K562 (cell line): ENCODE data around the gene NT5C1B. TPM values are rescaled to one million over a fixed set of nuclear protein-coding genes. Genes with fewer than 3 reads are reported as not detected.

Source experiments
- CC2D1A ChIP-seq: fragments of 450-650 bp; IDR thresholded peaks from 2 replicates; pipeline ENCODE4 v1.6.1; 2017; ENCODE audit warnings: mild to moderate bottlenecking
- FOXA1 ChIP-seq: fragments of 450-650 bp; IDR thresholded peaks from 2 replicates; pipeline ENCODE4 v1.6.1; 2016; ENCODE audit warnings: mild to moderate bottlenecking, borderline replicate concordance
- KAT8 ChIP-seq: fragments of 450-650 bp; IDR thresholded peaks from 2 replicates; pipeline ENCODE4 v1.6.1; 2016; ENCODE audit warnings: low read depth, mild to moderate bottlenecking
- KDM5B ChIP-seq: fragments of 200-600 bp; sonication (generic); IDR thresholded peaks from 2 replicates; pipeline ENCODE4 v1.6.1; 2012; ENCODE audit warnings: low read depth, mild to moderate bottlenecking, moderate library complexity, low read length, control low read depth, inconsistent platforms; ENCODE audit not compliant: insufficient replicate concordance
- MXI1 ChIP-seq: IDR thresholded peaks from 2 replicates; pipeline ENCODE4 v1.6.1; 2011; ENCODE audit warnings: low read depth, mild to moderate bottlenecking, improper control_type of control experiment, low read length
- PHTF2 ChIP-seq: fragments of 250-450 bp; sonication (Bioruptor Pico); IDR thresholded peaks from 2 replicates; pipeline ENCODE4 v1.5.0; 2021; ENCODE audit warnings: mild to moderate bottlenecking
- POLR2H ChIP-seq: IDR thresholded peaks from 2 replicates; pipeline ENCODE4 v1.6.1; 2016; ENCODE audit warnings: missing genetic modification characterization, low read depth, mild to moderate bottlenecking, control low read depth, missing compliant biosample characterization, moderate library complexity
- RBBP5 ChIP-seq: fragments of 200-600 bp; sonication (generic); IDR thresholded peaks from 2 replicates; pipeline ENCODE4 v1.6.1; 2012; ENCODE audit warnings: borderline replicate concordance, mild to moderate bottlenecking, low read length, control low read depth, inconsistent platforms; ENCODE audit not compliant: insufficient read depth, poor library complexity, severe bottlenecking
- RFX7 ChIP-seq: fragments of 250-450 bp; sonication (Bioruptor Pico); IDR thresholded peaks from 2 replicates; pipeline ENCODE4 v1.5.1; 2021; ENCODE audit warnings: mild to moderate bottlenecking
- TAF15 ChIP-seq: fragments of 200-400 bp; formaldehyde crosslinking; IDR thresholded peaks from 2 replicates; pipeline ENCODE4 v1.6.1; 2017; ENCODE audit warnings: mild to moderate bottlenecking, low read depth, low read length, moderate library complexity
- TOE1 ChIP-seq, 2 experiments: fragments of 450-650 bp in 1 of 2; sonication (generic) in 1 of 2; formaldehyde crosslinking in 1 of 2; IDR thresholded peaks; 2 replicates each; pipeline versions ENCODE4 v1.7.1 to v1.8.0; 2016 to 2022; ENCODE audit warnings: borderline replicate concordance in 2 of 2, mild to moderate bottlenecking in 2 of 2, antibody characterized with exemption in 1 of 2, inconsistent platforms in 1 of 2, low read depth in 1 of 2, missing genetic modification reagents in 1 of 2, moderate library complexity in 1 of 2
- XRCC5 ChIP-seq: fragments of 200-400 bp; formaldehyde crosslinking; IDR thresholded peaks from 2 replicates; pipeline ENCODE4 v1.6.1; 2017; ENCODE audit warnings: low read depth, mild to moderate bottlenecking, low read length
- YY1 ChIP-seq, 3 experiments: IDR thresholded peaks; 2 replicates each; pipeline ENCODE4 v1.6.1; 2011; ENCODE audit warnings: low read length in 2 of 3, mild to moderate bottlenecking in 2 of 3, moderate library complexity in 2 of 3, borderline replicate concordance in 1 of 3, control low read depth in 1 of 3, low read depth in 1 of 3; ENCODE audit not compliant: insufficient read depth in 3 of 3, insufficient replicate concordance in 2 of 3, control insufficient read depth in 1 of 3, insufficient read length in 1 of 3; ENCODE audit errors: extremely low read depth in 1 of 3
- ZBED1 ChIP-seq: IDR thresholded peaks from 2 replicates; pipeline ENCODE4 v1.6.1; 2014
- ZBTB17 ChIP-seq: fragments of 450-650 bp; formaldehyde crosslinking; IDR thresholded peaks from 2 replicates; pipeline ENCODE4 v1.4.0; 2020; ENCODE audit warnings: mild to moderate bottlenecking
- polyA plus RNA-seq, 8 experiments: library from polyadenylated mRNA; depleted of rRNA in 4 of 8; stranded (reverse) in 5 of 8; unstranded in 3 of 8; fragments of >200 nt; fragmentation: Nextera tagmentation in 2 of 8; fragmentation: Illumina TruSeq in 1 of 8; extraction: Ambion mirVana in 2 of 8; extraction: Trizol in 1 of 8; gene quantifications; 2 replicates each; pipeline versions ENCODE4 v1.2.1 to v1.2.3, GENCODE V29; 2011 to 2014; ENCODE audit warnings: inconsistent platforms in 1 of 8, missing spikeins in 1 of 8
- total RNA-seq, 7 experiments: library from RNA; depleted of rRNA in 6 of 7; stranded (reverse); fragments of >200 nt in 6 of 7; fragmentation: Illumina TruSeq in 2 of 7; extraction: Trizol in 2 of 7; gene quantifications; 2 replicates each; pipeline versions ENCODE4 v1.2.1 to v1.2.3, GENCODE V29; 2011 to 2021; ENCODE audit warnings: low replicate concordance in 1 of 7
- TF ChIP-seq, protein P1 (sequence below): fragments of 450-650 bp; IDR thresholded peaks from 2 replicates; pipeline ENCODE4 v1.6.1; 2016; ENCODE audit warnings: mild to moderate bottlenecking
- TF ChIP-seq, protein P2 (sequence below): fragments of 450-650 bp; conservative IDR thresholded peaks from 2 replicates; pipeline ENCODE4 v1.6.1; 2016; ENCODE audit warnings: missing genetic modification characterization, low read depth, mild to moderate bottlenecking, missing compliant biosample characterization, moderate library complexity
- TF ChIP-seq, protein P3 (sequence below): sonication (generic); formaldehyde crosslinking; IDR thresholded peaks from 2 replicates; pipeline ENCODE4 v1.8.0; 2022; ENCODE audit warnings: missing genetic modification reagents, mild to moderate bottlenecking, borderline replicate concordance
- TF ChIP-seq, protein P4 (sequence below): fragments of 450-650 bp; IDR thresholded peaks from 2 replicates; pipeline ENCODE4 v1.6.1; 2017; ENCODE audit warnings: mild to moderate bottlenecking, moderate library complexity

The NT5C1B gene
- total and polyA plus RNA-seq, 9 of the 15 experiments (the other 6 are each of a cell fraction or from before 2014, with no cell fraction given) = 0.07 TPM; not detected in 8

DNA sequence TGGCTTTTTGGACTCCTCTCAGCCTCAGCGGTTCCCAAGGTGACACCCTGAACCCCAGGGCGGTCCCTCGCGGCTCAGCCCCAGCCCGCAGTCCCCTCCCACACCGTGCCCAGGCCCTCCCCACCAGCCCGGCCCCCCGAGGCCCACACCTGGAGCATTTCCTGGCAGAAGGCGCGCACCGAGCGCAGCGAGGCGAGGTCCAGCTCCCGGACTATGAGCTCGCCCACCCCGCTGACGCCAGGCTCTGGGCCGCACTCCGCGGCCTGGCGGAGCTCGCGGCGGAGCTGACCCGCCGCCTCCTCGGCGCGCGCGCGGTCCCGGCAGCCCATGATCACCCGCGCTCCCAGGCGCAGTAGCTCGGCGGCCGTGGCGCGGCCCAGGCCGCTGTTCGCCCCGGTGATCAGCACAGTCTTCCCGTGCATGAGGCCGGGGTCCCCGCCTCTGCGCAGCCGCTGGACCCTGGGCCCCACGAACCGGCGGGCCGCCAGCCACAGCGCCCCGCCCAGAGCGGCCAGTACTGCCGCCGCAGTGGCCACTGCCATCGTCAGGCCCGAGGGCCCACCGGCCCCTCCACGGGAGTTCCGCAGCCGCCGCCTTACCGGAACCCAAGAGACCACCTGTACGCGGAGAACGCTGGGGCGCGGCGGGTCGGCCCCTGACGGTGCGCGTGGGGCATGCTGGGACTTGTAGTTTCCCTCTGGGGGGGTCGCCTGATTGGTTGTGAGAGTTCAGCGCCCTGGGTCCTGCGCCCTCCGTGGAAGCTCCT lies 29.2 kb downstream of the NT5C1B start, which contains the start of gene RDH14 (continued):
- no peak for TF ChIP-seq CC2D1A
- no peak for TF ChIP-seq PHTF2 (CRISPR knock-in tag)
- TF ChIP-seq KDM5B = no peak
- TF ChIP-seq, protein P1, sequence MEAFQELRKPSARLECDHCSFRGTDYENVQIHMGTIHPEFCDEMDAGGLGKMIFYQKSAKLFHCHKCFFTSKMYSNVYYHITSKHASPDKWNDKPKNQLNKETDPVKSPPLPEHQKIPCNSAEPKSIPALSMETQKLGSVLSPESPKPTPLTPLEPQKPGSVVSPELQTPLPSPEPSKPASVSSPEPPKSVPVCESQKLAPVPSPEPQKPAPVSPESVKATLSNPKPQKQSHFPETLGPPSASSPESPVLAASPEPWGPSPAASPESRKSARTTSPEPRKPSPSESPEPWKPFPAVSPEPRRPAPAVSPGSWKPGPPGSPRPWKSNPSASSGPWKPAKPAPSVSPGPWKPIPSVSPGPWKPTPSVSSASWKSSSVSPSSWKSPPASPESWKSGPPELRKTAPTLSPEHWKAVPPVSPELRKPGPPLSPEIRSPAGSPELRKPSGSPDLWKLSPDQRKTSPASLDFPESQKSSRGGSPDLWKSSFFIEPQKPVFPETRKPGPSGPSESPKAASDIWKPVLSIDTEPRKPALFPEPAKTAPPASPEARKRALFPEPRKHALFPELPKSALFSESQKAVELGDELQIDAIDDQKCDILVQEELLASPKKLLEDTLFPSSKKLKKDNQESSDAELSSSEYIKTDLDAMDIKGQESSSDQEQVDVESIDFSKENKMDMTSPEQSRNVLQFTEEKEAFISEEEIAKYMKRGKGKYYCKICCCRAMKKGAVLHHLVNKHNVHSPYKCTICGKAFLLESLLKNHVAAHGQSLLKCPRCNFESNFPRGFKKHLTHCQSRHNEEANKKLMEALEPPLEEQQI = no peak
- no peak for TF ChIP-seq KAT8
- TF ChIP-seq, protein P2, sequence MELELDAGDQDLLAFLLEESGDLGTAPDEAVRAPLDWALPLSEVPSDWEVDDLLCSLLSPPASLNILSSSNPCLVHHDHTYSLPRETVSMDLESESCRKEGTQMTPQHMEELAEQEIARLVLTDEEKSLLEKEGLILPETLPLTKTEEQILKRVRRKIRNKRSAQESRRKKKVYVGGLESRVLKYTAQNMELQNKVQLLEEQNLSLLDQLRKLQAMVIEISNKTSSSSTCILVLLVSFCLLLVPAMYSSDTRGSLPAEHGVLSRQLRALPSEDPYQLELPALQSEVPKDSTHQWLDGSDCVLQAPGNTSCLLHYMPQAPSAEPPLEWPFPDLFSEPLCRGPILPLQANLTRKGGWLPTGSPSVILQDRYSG (tag) = no peak
- TF ChIP-seq TOE1 (IDR thresholded peaks at IDR 0.05; ENCODE audit: borderline replicate concordance) = no peak; the same call in 1 of the 2 replicates
- TF ChIP-seq TOE1 (CRISPR knock-in tag; IDR thresholded peaks at IDR 0.05; ENCODE audit: borderline replicate concordance, low read depth) = no peak
- TF ChIP-seq RFX7 (CRISPR knock-in tag) = no peak
- TF ChIP-seq ZBED1 = no peak
- TF ChIP-seq XRCC5 = no peak
- TF ChIP-seq FOXA1 = no peak
- TF ChIP-seq TAF15 = no peak
- TF ChIP-seq MXI1 = no peak
- TF ChIP-seq, protein P3, sequence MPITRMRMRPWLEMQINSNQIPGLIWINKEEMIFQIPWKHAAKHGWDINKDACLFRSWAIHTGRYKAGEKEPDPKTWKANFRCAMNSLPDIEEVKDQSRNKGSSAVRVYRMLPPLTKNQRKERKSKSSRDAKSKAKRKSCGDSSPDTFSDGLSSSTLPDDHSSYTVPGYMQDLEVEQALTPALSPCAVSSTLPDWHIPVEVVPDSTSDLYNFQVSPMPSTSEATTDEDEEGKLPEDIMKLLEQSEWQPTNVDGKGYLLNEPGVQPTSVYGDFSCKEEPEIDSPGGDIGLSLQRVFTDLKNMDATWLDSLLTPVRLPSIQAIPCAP (CRISPR knock-in tag) = no peak
- TF ChIP-seq YY1 (IDR thresholded peaks at IDR 0.05; ENCODE audit: borderline replicate concordance in 1 of 3, control insufficient read depth in 1 of 3, extremely low read depth in 1 of 3, insufficient read depth in 3 of 3, insufficient read length in 1 of 3, insufficient replicate concordance in 2 of 3, low read depth in 1 of 3, low read length in 2 of 3) = peak in 2 of 3 experiments; percentile 48 to 79
- no peak for TF ChIP-seq POLR2H (tag)
- peak; percentile 80 for TF ChIP-seq RBBP5
- peak; percentile 68; the same call in 1 of the 2 replicates for TF ChIP-seq ZBTB17 (CRISPR knock-in tag)
- TF ChIP-seq, protein P4, sequence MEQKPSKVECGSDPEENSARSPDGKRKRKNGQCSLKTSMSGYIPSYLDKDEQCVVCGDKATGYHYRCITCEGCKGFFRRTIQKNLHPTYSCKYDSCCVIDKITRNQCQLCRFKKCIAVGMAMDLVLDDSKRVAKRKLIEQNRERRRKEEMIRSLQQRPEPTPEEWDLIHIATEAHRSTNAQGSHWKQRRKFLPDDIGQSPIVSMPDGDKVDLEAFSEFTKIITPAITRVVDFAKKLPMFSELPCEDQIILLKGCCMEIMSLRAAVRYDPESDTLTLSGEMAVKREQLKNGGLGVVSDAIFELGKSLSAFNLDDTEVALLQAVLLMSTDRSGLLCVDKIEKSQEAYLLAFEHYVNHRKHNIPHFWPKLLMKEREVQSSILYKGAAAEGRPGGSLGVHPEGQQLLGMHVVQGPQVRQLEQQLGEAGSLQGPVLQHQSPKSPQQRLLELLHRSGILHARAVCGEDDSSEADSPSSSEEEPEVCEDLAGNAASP = no peak
